PC-3 (cell line): ENCODE data around the gene GGNBP2.

Experiments
- EZH2 ChIP-seq: fragments of 300-600 bp; sonication (generic); IDR thresholded peaks from one replicate; pipeline ENCODE4 v1.6.1; 2017; ENCODE audit warnings: antibody characterized with exemption, mild to moderate bottlenecking, low read length; ENCODE audit not compliant: unreplicated experiment
- EZH2phosphoT487 ChIP-seq: fragments of 300-600 bp; sonication (generic); IDR thresholded peaks from 2 replicates; pipeline ENCODE4 v1.6.1; 2018; ENCODE audit warnings: mild to moderate bottlenecking, antibody characterized with exemption, low read length, borderline replicate concordance
- TF ChIP-seq, protein P1 (sequence below): fragments of 300-600 bp; sonication (generic); conservative IDR thresholded peaks from 2 replicates; pipeline ENCODE4 v1.5.1; 2017; ENCODE audit warnings: antibody characterized with exemption, low read depth, mild to moderate bottlenecking, low read length

DNA sequence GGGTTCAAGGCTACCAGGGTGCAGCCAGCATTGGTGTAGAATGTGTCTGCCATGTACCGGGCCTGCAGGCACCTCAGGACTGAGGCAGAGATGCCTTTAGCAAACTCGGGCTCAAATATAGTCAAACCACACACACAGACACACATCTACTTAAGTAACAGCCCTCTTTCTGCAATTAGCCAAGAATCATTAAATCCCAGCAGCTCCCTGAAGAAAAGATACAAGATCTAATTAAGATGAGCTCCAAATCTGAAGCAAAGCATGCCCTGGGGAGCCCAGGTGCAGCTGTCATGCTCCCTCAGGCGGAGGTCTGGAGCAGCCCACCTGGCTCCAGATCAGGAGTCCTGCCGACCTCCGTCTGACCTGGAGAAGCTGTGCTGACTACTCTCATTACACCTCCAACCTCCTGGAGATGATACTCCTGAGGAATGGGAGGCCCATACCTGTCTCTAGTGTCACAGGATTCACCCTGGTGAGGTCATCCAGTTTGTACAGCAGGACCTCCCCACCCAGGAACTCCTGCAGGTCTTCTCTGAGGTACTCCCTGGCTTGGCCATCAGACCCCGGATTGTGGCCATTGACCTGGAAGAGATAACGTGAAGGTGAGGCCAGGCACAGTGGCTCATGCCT lies 17.0 kb upstream of the GGNBP2 start:
- TF ChIP-seq, protein P1, sequence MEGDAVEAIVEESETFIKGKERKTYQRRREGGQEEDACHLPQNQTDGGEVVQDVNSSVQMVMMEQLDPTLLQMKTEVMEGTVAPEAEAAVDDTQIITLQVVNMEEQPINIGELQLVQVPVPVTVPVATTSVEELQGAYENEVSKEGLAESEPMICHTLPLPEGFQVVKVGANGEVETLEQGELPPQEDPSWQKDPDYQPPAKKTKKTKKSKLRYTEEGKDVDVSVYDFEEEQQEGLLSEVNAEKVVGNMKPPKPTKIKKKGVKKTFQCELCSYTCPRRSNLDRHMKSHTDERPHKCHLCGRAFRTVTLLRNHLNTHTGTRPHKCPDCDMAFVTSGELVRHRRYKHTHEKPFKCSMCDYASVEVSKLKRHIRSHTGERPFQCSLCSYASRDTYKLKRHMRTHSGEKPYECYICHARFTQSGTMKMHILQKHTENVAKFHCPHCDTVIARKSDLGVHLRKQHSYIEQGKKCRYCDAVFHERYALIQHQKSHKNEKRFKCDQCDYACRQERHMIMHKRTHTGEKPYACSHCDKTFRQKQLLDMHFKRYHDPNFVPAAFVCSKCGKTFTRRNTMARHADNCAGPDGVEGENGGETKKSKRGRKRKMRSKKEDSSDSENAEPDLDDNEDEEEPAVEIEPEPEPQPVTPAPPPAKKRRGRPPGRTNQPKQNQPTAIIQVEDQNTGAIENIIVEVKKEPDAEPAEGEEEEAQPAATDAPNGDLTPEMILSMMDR: no peak
- TF ChIP-seq EZH2 (no peak), EZH2phosphoT487 (no peak)
